Retina (tissue), 1 donor: Measurements from ENCODE around the gene MAJIN.
"Not testable (repeated sequence)": the region's sequence is repeated elsewhere in the genome, so short reads cannot be mapped to it uniquely, and the experiment has no call there.

Source experiments
- DNase-seq: peaks from one replicate; pipeline ENCODE4 v3.0.0-alpha.2; 2016

The MAJIN gene, protein sequence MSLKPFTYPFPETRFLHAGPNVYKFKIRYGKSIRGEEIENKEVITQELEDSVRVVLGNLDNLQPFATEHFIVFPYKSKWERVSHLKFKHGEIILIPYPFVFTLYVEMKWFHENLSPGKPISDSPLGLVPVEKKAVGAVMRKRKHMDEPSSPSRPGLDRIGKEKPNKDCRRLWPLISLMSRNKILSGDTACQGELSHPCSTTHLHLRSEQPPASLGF

DNA sequence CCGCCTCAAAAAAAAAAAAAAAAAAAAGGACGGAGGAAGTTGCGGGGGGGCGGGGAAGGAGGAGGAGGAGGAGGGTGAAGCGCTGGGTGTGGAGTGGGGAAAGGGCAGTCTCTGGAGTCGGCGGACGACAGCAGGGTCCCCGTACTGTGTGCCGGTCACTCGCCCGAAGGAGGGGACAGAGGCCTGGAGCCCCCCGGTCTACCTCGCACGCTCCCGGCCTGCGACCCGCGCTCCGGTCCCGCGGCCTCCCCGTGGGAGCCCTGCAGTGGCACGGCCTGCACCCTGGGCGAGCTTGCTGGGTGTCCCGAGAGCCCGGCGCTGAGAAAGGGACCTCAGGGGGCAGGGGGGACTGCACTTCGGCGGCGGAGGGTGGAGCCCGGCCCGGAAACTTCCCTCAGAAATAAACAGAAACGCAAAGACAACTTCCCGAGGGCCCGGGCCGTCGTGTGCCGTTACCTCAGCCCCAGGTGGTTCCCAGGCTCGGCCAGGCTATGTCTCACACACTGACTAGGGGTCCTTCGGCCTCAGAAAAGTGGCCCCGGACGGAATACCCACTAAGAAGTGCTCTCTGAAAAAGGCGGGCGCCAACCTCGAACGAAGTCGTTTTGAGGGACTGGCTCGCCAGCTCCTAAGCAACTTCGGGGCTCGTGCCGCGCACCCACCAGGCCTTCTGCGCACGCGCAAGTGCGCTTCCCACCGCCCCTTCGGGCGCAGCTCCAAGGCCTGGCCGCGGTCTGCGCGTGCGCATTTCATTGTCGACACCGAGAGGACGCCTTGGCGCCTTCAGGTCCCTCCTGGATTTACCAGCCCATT is at the start of gene MAJIN:
TSS of gene MAJIN (minus strand) at position 688 of the 813 bp plus-strand sequence. CDS start 12,703 bp downstream, outside the sequence.
- peak; percentile 90 for DNase-seq

DNA sequence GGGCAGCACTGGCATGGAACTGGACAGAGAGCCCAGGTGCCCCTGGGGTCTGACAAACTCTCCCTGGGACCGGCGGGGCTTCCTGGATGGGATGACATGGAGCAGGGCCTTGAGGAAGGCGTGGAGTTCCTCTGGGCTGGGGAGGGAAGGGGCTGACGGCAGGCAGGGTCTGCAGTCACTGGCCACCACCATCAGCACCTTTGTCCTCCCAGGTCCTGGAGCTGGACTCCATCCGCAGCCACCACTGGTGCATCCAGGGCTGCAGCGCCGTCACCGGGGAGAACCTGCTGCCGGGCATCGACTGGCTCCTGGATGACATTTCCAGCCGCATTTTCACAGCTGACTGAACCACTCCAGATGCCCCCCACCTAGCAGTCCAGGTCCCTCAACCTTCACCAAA is 49.6 kb upstream of the MAJIN start:
- no peak for DNase-seq

DNA sequence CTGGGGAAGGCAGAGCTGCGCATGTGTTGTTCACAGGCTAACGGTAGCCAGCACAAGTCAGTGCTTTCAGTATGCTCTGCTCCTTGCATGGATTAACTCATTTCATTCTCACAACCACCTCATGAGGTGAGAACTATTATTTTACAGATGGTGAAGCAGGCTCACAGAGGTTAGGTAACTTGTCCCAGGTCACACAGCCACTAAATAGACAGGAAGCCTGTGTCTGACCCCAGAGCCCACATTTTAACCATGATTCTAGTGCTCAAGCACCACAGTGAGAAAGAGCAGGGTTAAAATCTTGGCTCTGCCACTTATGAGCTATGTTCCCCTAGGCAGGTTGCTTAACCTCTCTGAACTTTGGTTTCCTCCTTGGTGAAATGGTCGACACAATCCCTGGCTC is 49.1 kb upstream of the MAJIN start:
- DNase-seq = no peak

DNA sequence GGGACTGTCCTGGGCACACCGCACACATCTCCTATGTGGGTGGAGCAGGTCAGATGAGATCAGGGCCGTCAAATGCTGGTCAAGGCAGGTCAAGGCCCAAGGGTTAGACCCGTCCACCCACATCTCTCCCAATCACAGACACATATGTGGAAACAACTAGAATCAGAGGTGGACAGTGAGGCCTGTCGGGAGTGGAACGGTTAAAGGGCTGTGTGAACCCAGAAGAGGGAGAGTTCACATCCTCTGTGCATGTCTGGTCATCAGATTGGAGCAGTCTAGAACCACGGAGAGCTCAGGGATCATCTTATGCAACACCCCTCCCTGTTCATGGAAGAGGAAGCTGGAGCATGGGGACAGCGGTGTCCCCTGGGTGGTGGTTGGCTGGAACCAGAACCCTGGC is 47.9 kb upstream of the MAJIN start:
- no peak for DNase-seq

DNA sequence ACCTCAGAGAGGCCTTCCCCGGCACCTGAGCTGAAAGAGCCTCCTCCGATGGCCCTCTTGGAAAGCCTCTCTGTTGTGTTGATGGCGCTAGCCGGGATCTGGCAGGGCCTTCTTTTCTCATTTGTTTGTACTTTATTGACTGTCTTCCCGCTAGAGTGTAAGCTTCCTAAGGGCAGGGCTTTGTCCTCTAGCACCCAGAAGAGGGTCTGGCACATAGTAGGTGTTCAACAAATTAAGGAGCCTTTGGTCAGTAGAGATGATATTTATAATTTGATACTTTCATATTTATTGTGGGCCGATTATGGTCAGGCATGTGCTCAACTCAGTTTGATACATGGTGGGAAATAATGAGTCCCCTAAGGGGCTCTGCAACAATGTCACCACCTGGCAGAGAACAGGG is 46.0 kb upstream of the MAJIN start:
- no peak for DNase-seq

DNA sequence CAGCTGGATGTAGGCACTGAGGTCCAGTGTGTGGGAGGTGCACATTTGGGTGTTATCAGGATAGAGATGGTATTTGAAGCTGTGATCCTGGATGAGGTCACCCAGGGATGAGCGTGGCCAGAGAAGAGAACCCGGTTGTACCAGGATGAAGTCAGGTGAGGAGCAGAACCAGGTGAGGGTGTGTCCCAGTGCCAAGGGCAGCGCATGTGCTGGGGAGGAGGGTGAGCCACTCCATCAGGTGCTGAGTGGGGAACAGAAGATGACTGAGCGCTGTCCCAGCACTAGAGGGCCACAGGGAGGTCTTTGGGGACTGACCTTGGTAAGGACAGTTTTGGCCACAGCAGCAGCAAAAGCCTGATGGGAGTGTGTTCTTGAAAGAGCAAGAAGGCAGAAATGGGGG is 44.8 kb upstream of the MAJIN start:
- DNase-seq = no peak

DNA sequence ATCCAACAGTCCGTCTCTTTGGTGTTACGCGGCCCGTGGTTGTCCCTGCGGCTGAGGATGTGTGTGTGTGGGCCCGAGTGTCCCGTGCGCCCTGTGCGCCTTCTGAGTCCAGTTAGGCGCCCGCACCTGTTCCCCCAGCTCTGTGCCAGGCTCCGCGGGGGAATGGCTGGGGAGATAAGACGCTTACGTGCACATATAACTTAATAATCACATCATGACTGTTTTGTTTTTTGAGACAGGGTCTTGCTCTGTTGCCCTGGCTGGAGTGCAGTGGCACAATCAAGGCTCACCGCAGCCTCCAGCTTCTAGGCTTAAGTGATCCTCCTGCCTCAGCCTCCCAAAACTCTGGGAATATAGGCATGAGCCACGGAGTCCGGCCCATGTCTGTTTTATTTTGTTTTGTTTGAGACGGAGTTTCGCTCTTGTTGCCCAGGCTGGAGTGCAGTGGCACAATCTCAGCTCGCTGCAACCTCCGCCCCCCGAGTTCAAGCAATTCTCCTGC is 42.9 kb upstream of the MAJIN start:
- DNase-seq = no peak

DNA sequence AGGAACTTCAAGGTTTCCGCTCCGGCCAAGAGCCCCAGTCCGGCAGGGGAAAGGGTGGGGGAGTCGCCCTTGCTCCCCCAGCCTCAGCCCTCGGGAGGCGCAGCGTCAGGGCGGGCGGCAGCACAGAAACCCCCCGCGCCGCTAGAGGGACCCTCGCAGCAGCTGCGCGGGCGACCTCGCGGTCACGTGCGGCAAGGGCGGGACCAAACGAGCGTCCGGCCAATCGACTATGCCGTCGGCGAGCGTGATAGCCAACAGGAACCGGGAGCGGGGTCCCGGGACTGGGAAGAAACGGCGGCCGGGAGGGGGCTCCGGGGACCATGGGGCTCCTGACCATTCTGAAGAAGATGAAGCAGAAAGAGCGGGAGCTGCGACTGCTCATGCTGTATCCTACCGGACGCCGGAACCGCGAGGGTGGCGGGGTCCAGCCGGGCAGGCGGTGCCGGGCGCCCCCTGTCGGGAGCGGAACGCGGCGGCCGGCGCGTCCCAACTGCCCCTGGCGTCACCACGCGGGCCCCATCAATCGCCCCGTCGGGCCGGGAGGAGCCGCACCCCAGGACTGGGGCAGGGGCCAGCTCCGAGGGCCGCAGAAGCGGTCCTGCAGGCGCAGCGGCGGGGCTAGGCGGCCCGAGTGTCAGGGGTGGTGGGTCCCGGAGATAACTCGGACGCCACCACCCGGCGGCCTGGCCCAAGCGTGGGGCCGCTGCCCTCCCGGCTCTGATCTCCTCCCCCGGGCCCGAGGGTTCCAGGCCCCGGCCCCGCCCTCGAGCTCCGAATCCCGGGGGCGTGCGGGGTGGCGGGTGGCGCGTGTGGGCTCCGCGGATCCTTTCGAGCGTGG is 42.2 kb upstream of the MAJIN start, which contains the start of gene ARL2:
TSS of gene ARL2 (plus strand) at position 273 of the 838 bp plus-strand sequence. CDS start at position 321, 48 bp downstream.
- DNase-seq = peak; percentile 98

DNA sequence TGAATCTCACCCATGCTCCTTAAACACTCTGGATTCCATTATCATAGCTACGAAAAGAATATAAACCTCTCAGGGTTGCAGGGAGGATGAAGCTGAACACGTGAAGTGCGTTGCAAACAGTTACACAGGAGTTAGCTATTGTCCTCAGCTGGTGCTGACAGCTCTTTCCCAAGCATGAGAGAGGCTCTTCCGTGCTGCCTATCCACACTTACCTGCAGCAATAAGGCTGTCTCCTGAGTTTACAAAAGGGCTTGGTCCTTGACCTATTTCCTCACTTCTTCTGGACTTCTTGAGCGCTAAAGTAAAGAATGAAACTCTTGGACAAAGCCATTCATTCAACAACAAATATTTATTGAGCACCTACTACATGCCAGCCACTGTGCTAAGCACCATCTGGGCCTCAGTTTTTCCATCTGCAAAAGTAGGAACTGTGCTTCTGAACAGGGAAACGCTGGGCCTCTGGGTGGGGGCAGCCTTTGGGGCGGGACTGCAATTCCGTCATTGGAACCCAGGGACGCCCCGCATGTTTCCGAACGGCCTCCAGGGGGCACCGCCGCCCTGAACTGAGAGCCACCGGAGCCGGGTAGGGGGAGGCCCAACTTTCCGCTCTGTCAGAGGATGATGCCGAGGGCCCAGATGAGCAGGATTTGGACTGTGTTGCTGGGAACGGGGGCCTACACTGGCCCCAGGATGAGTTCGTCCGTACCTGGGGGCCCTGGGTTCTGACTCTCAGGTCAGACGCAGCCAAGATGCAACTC is 41.4 kb upstream of the MAJIN start:
- peak; percentile 95 for DNase-seq

DNA sequence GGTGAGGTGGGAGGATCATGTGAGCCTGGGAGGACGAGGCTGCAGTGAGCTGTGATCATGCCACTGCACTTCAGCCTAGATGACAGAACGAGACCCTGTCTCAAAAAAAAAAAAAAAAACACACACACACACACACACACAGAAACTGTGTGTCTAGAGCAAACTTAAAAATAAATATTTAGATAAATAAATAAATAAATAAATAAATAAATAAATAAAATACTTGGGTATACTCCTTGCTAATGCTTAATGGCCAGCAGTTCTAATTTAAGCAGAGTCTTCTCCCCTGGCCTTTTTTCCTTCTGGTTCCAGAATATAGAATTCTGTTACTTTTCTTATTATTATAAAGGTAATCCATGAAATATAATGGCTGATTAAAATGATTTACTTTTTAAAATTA is 37.0 kb upstream of the MAJIN start:
- DNase-seq = no peak

DNA sequence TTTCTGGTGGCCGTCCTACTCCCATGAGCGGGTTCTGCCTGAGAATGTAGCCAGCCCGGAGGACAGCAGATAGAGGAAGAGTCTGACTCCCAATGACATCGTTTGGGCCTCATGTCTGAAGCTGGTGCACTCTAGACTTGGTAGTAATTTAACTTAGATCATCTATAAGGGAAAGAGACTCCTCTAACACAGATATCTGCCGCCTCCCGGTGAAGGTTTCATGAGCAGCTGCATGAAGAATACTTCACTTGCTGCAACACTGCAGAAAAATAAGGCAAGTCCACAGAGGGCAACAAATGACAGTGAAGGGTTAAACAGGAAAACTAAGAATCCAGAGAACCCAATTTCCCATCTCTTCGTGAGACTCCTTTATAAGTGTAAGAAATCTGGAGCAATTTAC is 36.1 kb upstream of the MAJIN start:
- DNase-seq = no peak

DNA sequence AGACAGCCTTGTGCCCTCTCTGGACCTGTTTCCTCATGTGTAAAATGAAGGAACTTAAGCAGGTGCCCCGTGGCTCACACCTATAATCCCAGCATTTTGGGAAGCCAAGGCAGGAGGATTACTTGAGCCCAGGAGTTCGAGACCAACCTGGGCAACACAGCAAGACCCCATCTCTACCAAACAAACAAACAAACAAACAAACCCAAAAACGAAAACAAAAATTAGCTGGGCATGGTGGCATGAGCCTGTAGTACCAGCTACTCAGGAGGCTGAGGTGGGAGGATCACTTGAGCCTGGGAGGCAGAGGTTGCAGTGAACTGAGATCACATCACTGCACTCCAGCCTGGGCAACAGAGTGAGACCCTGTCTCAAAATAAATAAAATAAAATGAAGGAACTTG is 32.1 kb upstream of the MAJIN start:
- DNase-seq = not testable (repeated sequence)

DNA sequence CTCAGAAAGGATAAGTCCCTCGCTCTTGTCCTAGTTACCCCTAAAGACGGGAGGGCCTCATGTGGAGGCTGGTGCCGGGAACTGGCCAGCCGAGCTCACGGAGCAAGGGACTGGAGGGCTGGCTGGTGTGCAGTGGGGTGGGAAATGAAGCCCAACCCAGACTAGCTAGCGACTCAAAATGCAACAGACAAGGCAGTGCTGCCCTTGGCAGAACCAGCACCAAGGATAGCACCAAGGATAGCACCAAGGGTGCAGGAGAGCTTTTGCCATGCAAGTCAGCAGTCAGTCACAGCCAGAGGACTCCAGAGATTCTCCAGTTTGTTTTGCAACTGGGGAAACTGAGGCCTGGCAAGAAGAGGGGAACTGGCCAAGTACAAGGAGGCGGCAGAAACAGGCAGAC is 31.4 kb upstream of the MAJIN start:
- no peak for DNase-seq

DNA sequence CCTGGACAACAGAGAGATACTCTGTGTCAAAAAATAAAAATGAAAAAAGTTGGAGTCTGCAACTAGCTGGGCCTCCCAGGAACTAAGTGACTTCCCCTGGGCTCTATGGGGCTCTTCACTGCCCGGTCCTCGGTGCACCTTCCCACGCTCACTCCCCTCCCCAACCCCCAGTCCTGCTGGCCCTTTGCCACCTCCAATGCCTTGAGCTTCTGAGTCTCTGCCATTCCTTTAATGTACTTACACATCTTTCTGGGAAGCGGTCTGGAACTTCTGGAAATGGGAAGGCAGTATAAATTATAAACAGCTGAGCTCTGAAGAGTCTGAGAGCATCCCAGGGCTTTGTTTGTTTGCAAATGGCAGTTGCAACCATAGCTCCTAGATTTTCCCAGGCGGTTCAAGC is 30.8 kb upstream of the MAJIN start:
- DNase-seq = no peak

DNA sequence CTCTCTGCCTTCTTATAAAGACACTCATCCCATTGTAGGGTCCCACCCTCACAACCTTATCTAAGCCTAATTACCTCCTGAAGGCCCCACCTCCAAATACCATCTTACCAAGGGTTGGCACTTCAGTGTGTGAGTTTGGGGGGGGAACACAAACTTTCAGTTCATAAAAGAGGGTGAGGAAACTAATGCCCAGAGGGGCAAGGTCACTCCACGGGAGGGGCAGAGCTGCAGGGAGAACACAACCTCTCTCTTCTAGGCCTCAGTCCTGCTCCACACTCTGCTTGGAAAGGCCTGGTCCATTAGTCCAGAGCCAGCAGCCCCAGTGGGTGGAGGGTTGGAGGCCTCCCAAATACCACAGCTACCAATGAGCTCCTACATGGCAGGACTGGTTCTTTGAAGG is 27.6 kb upstream of the MAJIN start:
- DNase-seq = no peak

DNA sequence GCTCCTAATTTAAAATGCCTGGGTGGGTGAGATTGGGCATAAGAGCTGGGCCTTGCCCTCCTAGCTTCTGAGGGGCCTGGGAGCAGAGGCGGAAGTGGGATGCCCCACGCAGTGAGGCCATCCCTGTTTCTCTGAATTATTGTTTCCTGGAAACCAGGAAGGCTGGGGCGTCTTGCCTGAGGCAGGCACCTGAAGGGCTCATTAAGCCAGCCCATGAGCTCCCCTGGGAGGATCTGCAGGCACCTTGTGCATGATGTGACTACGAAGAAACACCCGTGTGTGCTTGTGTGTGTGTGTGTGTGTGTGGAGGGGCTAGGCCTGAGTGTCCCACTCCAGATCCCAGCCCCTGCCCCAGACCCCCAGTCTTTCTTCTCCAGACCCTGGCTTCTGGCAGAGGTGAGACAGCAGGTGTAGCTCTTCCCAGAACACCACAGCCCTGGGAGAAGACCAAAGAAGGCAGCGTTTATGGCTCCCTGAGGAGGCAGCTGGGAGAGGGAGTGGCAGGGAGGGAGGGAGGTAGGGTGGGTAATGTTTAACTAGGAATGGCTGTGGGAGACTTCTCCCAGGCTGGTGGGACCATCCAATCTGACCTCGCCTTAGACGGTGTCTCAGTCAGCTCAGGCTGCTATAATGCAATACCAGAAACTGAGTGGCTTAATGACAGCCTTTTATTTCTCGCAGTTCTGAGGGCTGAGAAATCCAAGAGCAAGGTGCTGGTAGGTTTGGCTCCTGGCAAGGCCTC is 27.0 kb upstream of the MAJIN start:
- DNase-seq = no peak

DNA sequence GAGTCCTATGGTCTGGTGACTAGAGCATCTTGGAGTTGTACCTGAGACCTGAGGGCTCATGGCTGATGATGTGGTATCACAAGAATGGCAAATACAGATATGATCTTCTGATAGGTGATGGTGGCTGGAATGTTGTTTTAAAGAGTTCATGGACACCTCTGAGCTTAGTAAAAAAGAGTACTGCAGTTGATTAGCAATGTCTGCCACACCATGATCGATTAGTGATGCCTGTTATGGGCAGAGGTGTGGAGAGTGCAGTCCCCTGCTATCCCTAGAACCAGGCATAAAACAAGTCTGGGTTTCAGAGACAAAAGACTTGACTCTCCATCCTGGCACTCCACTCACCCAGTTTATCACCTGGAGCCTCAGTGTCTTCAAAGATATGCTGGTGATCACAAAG is 26.2 kb upstream of the MAJIN start:
- DNase-seq = no peak

DNA sequence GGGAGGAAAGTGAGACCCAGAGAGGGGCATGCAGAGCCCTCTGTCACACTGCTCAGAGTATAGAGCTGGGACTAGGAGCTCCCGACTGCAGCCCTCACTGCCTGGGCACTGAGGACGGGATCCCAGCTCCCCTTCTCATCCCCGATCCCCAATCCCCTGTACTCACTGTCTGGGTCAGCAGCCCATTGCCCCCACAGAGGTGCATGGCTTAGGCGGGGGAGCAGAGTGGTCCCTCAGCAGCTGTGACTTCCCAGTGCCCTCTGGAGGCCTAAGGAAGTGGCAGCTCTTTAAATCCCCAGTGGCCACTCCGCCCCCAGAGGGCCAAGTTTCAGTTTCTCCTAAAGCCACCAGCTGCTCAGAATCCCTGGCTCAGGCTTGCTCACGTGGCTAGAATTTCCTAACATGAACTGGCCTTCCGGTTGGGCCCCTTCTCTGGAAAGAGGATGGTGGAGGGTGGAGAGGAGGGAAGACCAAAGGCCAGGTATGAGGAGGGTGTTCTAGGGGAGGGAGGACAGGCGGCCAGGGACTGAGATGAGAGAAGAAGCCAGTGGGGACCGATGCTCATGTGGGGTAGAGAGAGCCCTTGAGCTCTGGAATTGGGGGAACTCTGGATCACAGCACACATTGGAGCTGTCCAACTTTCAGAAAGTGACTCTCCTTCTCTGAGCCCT is 24.9 kb upstream of the MAJIN start, which contains the start of gene BATF2:
TSS of gene BATF2 (minus strand) at position 262 of the 671 bp plus-strand sequence. CDS start at position 205, 57 bp downstream.
- peak; percentile 68 for DNase-seq

DNA sequence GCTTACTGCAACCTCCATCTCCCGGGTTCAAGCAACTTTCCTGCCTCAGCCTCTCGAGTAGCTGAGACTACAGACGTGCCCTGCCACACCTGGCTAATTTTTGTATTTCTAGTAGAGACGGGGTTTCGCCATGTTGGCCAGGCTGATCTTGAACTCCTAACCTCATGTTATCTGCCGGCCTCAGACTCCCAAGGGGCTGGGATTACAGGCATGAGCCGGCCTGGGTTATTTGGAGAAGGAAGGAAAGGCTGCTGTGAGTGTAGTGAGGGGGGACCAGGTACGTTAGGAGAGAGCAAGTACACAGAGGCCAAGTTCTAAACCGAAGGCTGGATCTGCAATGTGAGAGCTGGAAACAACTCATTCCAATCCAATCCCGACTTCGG is 24.4 kb upstream of the MAJIN start:
- no peak for DNase-seq

DNA sequence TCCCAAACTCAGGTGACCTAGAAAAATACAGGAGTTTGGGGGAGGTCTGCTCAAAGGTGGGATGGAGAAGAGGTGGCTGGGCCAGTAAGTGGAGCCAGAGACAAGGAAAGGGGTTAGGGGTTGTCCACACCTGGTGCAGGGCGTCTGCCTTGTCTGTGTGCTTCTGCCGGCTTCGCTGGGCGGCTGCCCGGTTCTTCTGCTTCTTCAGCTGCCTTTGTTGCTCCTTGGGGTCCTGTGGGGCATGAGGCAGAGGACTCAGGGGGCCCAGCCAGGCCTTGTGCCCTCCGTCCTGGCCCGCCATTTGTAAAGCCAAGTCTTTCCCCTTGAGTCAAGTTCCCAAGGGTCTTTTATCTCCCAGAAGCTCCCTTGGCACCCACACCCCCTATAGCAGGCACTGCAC is 22.4 kb upstream of the MAJIN start:
- no peak for DNase-seq
